ENCODE data around the gene MKNK2.

GRCh38 chr19:2079865-2080301 is 28.8 kb upstream of the MKNK2 start:
- TF ChIP-seq FOXK2 (IDR thresholded peaks at IDR 0.05) (no peak), BHLHE40 (IDR thresholded peaks at IDR 0.05; ENCODE audit: borderline replicate concordance) (no peak), FOXM1 (IDR thresholded peaks at IDR 0.05; ENCODE audit: borderline replicate concordance) (no peak), FOXA1 (IDR thresholded peaks at IDR 0.05) (no peak), ZNF384 (IDR thresholded peaks at IDR 0.05) (no peak), SUZ12 (IDR thresholded peaks at IDR 0.05) (no peak), ELF4 (IDR thresholded peaks at IDR 0.05) (no peak), TARDBP (IDR thresholded peaks at IDR 0.05) (no peak)
